SK-N-SH (cell line): ENCODE results near the gene PKN2.

Experiments used
- JUND ChIP-seq: IDR thresholded peaks from 2 replicates; pipeline ENCODE4 v1.4.0; 2012
- NRF1 ChIP-seq: IDR thresholded peaks from 2 replicates; pipeline ENCODE4 v1.6.1; 2012; ENCODE audit warnings: low read depth, mild to moderate bottlenecking, low read length
- TF ChIP-seq, protein P1 (sequence below): fragments of 200-600 bp; sonication (generic); IDR thresholded peaks from 2 replicates; pipeline ENCODE4 v1.6.1; 2017; ENCODE audit warnings: antibody characterized with exemption, mild to moderate bottlenecking, moderate library complexity
- TF ChIP-seq, protein P2 (sequence below): fragments of 150-350 bp; IDR thresholded peaks from 2 replicates; pipeline ENCODE4 v1.6.1; 2016; ENCODE audit warnings: mild to moderate bottlenecking, low read depth, low read length

DNA sequence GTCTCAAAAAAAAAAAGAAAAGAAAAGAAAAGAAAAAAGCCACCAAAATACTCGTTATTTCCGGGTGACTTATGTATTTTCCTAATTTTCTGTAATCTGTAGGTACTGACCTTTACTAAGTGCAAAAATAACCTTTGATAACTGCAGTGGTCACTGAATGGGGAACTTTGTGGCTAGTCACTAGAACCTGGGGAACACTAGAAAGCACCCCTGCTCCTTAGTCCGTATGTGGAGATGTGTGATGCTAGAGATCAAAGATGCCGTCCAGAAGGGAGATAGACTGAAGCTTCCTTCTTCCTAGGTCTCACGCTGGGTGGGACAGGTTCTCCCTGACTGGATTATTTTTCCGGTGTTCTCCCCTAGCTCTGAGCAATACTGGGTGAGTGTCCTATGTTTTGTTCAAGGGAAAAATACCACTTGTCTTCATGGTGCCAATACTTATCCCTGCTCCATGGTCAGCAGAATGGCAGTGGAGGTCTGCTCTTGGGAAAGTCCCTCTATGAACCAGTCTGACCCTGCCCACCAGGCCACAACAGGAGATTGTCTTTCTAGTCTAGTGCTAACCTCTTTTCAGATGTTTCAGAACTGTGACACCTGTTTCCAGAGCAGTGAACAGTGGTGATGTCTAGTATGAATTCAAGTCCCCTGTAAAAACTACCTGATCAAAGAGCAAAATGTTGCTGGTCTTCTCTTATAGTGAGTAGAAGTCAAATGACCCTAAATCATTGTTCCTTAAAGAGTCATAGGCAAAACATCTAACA, 167.4 kb downstream of the PKN2 start:
- no peak for TF ChIP-seq NRF1
- TF ChIP-seq JUND, result no peak
- TF ChIP-seq, protein P1, sequence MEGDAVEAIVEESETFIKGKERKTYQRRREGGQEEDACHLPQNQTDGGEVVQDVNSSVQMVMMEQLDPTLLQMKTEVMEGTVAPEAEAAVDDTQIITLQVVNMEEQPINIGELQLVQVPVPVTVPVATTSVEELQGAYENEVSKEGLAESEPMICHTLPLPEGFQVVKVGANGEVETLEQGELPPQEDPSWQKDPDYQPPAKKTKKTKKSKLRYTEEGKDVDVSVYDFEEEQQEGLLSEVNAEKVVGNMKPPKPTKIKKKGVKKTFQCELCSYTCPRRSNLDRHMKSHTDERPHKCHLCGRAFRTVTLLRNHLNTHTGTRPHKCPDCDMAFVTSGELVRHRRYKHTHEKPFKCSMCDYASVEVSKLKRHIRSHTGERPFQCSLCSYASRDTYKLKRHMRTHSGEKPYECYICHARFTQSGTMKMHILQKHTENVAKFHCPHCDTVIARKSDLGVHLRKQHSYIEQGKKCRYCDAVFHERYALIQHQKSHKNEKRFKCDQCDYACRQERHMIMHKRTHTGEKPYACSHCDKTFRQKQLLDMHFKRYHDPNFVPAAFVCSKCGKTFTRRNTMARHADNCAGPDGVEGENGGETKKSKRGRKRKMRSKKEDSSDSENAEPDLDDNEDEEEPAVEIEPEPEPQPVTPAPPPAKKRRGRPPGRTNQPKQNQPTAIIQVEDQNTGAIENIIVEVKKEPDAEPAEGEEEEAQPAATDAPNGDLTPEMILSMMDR, result no peak
- TF ChIP-seq, protein P2, sequence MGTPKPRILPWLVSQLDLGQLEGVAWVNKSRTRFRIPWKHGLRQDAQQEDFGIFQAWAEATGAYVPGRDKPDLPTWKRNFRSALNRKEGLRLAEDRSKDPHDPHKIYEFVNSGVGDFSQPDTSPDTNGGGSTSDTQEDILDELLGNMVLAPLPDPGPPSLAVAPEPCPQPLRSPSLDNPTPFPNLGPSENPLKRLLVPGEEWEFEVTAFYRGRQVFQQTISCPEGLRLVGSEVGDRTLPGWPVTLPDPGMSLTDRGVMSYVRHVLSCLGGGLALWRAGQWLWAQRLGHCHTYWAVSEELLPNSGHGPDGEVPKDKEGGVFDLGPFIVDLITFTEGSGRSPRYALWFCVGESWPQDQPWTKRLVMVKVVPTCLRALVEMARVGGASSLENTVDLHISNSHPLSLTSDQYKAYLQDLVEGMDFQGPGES, result no peak
